NK-92 (cell line): ENCODE measurements around the gene JAK2.
"Not testable (repeated sequence)": the region's sequence is repeated elsewhere in the genome, so short reads cannot be mapped to it uniquely, and the experiment has no call there.

Source experiments
- DNase-seq: peaks from one replicate; lab custom pipeline; 2025; ENCODE audit not compliant: unreplicated experiment; lab: John Stamatoyannopoulos, UW

Gene JAK2

DNA sequence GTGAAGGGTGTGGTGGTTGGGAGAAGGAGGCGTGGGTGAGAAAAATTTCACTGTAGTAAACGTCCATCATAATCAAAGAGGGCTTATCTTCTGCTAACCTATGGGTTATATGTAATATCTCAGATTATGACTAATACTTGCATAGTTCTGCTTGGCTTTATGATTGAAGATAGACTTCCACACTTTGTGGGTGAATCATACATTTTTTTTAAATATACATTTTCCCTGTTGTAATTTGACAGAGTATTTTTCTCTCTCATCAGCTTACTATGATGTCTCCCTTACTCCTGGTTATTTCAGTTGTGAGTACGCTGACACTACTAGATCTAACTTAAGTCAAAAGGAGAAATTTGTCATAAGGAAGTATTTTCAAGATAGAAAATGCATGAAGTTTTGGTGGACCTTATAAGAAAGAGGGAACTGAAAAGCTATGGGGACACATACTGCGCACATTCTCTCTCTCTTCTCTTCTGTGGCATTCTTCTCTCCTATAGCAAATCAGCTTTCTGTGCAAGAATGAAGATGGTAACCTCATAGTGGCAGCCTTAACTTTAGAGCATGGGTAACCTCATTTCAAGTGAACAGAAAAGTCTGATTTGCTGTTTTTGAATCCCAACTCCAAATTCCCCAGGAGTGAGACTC lies 4.9 kb upstream of the JAK2 start:
- no peak for DNase-seq

- DNase-seq, result no peak
These were observed 2.2 kb upstream of the JAK2 start for GRCh38 chr9:4982721-4983482.

GRCh38 chr9:4983601-4984165 lies 1.4 kb upstream of the JAK2 start:
- no peak for DNase-seq

- DNase-seq, result no peak
These were observed 876 bp upstream of the JAK2 start for GRCh38 chr9:4984171-4984620.

- DNase-seq, result no peak
These were observed 554 bp downstream of the JAK2 start for GRCh38 chr9:4985386-4986266.

GRCh38 chr9:4986296-4986695 lies 1.2 kb downstream of the JAK2 start:
- no peak for DNase-seq

DNA sequence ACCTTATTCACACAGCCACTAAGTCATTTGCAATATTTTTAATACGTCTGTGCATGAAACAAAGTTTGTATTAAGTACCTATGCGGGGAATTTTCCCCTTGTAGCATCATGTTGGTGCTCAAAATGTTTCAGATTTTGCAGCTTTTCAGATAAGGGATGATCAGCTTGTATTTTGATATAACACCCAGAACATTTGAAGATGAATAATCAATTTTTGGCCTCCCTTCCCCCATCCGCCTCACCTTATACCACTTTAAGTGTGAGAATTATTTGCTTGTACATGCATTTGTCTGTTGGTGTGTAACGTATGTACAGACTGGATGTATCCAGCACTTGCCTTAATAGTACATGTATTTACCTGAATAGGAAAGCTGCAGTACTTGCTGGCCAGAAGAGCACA lies 1.7 kb downstream of the JAK2 start:
- DNase-seq, result no peak

DNA sequence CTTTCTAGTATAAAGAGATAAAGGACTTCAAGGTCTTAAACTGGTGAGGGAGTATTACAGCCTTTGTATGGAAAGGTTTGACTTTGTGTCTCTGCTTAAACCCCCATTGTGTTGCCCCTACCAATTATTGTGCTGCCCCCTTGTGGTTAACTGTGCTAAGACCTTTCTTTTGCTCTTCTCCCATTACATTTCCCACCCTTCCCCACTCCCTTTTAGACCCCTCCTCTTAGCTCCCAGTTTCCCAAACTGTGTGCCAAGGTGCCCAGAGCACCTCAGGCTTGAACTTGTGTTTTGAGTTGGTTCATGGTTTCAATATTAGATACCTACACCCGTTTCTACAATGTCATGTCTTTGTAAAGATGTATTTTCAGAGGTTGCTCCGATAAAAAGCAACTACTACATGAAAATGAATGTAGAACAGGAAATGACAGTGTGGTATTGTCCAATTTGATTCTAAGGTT lies 2.9 kb downstream of the JAK2 start:
- no peak for DNase-seq

GRCh38 chr9:4992872-4993271 lies 7.8 kb downstream of the JAK2 start:
- DNase-seq, result no peak

DNA sequence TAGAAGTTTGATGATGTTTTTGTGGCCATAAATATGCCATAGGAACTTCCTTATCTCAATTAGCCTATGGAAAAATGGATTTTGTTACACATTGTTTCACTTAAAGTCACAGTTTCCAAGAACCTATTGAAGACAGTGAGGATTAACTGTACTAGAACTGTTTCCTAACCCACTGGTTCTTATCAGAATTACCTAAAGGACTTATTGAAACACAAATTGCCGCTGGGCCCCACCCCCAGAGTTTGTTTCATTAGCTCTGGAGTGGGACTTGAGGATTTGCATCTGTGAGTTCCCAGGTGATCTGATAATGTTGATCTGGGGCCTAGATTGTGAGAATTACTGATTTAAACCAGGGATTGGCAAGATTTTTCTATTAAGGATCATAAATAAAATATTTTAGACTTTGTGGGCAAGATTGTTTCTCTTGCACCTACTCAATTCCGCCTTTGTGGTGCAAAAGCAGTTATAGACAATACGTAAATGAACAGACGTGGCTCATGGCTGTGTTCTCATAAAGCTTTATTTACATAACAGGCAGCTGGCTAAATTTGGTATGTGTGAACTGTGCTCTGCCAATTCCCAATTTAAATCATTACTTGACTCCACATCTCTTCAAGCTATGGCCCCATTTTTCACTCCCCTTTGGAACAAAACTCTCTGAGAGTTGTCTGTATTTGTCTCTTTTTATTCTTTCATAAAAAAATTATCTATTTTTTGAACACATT lies 9.3 kb downstream of the JAK2 start:
- no peak for DNase-seq

DNA sequence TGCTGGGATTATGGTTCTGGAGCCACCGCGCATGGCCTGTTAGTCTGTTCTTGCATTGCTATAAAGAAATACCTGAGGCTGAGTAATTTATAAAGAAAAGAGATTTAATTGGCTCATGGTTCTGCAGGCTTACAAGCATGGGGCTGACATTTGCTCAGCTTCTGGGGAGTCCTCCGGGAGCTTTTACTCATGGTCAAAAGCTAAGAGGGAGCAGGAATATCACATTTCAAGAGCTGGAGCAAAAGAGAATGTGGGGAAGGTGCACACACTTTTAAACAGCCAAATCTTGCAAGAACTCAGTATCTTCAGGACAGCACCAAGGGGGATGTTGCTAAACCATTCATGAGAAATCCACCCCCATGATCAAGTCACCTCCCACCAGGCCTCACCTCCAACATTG lies 12.1 kb downstream of the JAK2 start:
- DNase-seq, result no peak

DNA sequence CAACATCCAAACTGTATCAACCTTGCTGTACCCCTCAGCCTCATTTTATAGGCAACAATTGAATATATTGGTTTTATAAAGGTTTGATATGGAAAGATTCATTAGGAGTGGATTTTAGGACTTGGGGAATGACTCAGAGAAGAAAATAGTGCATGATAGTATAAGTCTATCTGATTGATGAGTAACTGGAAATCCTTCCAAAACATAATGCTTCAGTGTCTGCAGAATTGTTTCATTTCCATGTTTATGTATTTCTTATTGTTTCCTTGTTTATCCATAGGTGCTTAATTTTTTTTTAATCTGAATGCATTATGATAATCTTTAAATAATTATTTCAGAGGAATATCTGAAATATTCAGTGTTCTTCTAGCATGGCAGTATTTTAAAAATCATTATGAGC lies 12.6 kb downstream of the JAK2 start:
- DNase-seq, result no peak

DNA sequence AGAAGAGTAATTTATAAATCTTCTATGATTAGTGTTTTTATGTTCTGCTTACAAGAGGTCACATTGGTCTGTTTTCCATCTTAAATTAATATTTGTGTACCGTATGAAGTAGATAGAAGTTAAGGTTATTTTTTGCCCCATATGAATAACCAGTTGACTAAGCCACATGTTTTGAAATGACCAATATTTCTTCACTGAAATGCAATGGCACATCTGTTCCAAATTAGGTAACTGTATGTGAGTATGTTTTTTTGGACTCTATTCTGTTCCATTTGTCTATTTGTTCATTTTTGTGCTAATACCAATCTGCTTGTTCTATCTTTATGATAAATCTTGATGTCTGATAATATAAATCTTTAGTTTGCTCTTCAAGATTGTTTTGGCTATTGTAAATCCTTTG lies 17.7 kb downstream of the JAK2 start:
- DNase-seq, result no peak

GRCh38 chr9:5004481-5004880 lies 19.4 kb downstream of the JAK2 start:
- DNase-seq, result no peak

- no peak for DNase-seq
These were observed 23.1 kb downstream of the JAK2 start for GRCh38 chr9:5008202-5008601.

DNA sequence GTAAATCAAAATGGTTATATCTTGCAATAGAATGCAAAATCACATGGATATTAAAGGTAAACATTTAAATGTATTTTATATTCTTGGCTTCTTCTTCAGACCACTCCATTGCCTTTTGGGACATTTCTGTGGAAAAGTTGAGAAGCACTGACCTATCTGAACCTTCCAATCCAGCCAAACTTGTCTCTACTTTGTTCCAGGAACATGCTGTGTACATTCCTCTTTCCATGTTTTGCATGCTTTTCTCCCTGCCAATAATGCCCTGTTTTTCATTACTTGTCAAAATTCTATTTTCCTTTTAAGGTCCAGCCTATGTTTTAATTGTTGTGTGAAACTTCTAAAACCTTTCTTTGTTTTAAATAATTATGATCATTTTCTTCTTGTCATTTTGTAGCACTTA lies 28.3 kb downstream of the JAK2 start:
- no peak for DNase-seq

DNA sequence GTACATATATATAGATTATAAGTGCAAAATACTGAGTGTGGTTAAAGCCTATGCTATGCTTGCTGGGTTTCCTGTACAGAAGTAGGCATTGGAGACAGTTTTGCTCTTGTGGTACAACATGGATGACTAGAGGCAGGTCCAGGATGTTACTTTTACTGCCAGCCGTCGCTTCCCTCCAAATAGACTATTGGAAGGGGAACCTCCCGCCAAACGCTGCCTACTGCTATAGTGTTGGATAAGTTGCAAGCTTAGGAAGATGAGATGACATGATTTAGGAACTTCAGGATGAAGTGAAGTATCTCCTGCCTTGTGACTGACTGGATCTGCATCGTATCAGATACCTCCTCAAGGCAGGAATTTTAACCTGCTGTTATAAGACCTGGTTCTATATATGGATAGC lies 30.9 kb downstream of the JAK2 start:
- no peak for DNase-seq

GRCh38 chr9:5025416-5025815 lies 40.3 kb downstream of the JAK2 start:
- DNase-seq, result no peak

GRCh38 chr9:5031941-5032340 lies 46.9 kb downstream of the JAK2 start:
- not testable (repeated sequence) for DNase-seq

DNA sequence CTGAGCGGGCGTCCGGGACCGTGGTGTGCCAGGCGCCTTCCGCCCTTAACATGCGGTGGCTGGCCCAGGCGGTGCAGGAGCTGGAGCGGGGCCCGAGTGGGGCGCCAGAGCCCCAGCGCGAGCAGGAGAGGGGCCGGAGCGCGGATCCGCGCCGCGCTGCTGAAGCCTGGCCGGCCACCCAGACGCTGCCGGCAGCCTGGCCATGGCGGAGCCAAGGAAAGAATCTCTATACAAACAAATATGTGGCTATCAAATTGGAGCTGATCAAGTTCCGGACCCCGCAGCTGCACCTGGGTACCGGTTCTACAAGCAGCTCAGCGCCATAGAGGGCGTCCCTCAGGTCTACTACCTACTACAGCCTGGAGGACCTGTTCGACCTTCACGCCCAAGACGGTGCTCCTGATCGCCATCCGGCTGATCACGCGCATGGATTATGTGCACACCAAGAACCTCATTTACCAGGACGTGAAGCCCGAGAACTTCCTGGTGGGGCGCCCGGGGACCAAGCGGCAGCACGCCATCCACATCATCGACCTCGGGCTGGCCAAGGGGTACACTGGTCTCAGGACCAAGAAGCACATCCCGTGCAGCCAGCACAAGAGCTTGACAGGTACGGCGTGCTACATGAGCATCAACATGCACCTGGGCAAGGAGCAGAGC lies 55.8 kb downstream of the JAK2 start:
- DNase-seq, result no peak
